ENCODE results near the gene C3orf20.

C3orf20 gene

DNA sequence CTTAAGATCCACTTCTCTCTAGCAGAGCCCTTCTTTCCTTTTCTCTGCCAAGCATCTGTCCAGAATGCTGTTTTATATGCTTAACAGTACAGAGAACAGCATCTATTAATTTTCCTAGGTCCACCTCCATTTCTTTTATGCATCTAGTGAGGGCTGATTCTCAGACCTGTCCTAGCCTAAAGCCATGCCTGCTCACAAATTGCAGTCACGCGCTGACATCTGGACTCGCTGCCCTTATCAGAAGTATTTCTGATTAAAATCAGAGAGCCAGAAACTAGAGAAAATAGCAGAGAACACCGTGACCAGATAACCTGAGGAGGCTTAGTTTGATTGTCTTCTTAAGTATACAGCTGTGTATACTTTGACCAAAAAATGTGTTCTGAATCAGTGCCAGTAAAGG is 1.9 kb downstream of the C3orf20 start:
- Histone ChIP-seq H3K27ac (ENCODE audit: low read depth in 2 of 2, low read length in 2 of 2) (no peak overlapping the region), H3K9ac (ENCODE audit: low read depth in 1 of 2, low read length in 2 of 2) (no peak overlapping the region), H3K9me3 (ENCODE audit: control insufficient read depth in 2 of 2, low read length in 2 of 2) (no peaks in the 10 kb centered on the region), H3K27me3 (ENCODE audit: control insufficient read depth in 2 of 2, insufficient read depth in 2 of 2, low read length in 2 of 2) (no peaks in the 10 kb centered on the region), H3K4me1 (ENCODE audit: control insufficient read depth in 2 of 2, insufficient read depth in 2 of 2, low read length in 2 of 2) (no peaks in the 10 kb centered on the region), H3K36me3 (ENCODE audit: control insufficient read depth in 2 of 2, insufficient read depth in 2 of 2, low read length in 2 of 2) (peaks cover 8% of the 10 kb centered on the region in 2 donors), H3K4me3 (ENCODE audit: low read length in 2 of 2) (no peak overlapping the region)

DNA sequence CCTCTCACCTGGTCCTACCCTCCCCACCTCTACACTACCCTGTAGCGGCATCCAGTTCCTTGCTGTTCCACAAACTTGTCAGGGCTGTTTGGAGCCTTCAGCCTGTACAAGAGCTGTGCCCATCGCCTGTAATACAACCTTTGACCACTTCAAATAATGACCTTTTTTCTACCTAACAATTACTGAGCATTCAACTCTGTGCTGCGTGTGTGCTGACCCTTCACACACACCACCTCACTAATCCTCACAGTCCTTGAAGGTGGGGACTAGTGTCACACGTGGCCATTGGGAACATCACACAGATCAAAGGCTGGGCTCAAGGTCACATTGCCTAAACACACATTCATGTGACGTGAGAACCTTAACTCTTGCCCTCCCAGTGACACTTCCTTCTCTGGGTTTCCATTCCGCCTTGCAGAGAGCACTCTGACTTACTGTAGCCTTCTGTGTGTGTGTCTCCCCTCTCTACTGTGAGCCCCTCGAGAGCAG is 3.1 kb downstream of the C3orf20 start:
- H3K4me1 ChIP-seq (ENCODE audit: control insufficient read depth in 2 of 2, insufficient read depth in 2 of 2, low read length in 2 of 2), result no peaks in the 10 kb centered on the region
- no peaks in the 10 kb centered on the region for H3K9me3 ChIP-seq (ENCODE audit: control insufficient read depth in 2 of 2, low read length in 2 of 2)
- H3K36me3 ChIP-seq (ENCODE audit: control insufficient read depth in 2 of 2, insufficient read depth in 2 of 2, low read length in 2 of 2), result peaks cover 0 to 3% of the 10 kb centered on the region in 2 donors
- H3K9ac ChIP-seq (ENCODE audit: low read depth in 1 of 2, low read length in 2 of 2), result no peak overlapping the region
- no peaks in the 10 kb centered on the region for H3K27me3 ChIP-seq (ENCODE audit: control insufficient read depth in 2 of 2, insufficient read depth in 2 of 2, low read length in 2 of 2)
- no peak overlapping the region for H3K27ac ChIP-seq (ENCODE audit: low read depth in 2 of 2, low read length in 2 of 2)
- no peak overlapping the region for H3K4me3 ChIP-seq (ENCODE audit: low read length in 2 of 2)

GRCh38 chr3:14680115-14680514 is 5.2 kb downstream of the C3orf20 start:
- Histone ChIP-seq H3K9me3 (ENCODE audit: control insufficient read depth in 2 of 2, low read length in 2 of 2) (no peaks in the 10 kb centered on the region), H3K4me3 (ENCODE audit: low read length in 2 of 2) (no peak overlapping the region), H3K27ac (ENCODE audit: low read depth in 2 of 2, low read length in 2 of 2) (no peak overlapping the region), H3K36me3 (ENCODE audit: control insufficient read depth in 2 of 2, insufficient read depth in 2 of 2, low read length in 2 of 2) (no peaks in the 10 kb centered on the region), H3K4me1 (ENCODE audit: control insufficient read depth in 2 of 2, insufficient read depth in 2 of 2, low read length in 2 of 2) (no peaks in the 10 kb centered on the region), H3K27me3 (ENCODE audit: control insufficient read depth in 2 of 2, insufficient read depth in 2 of 2, low read length in 2 of 2) (no peaks in the 10 kb centered on the region), H3K9ac (ENCODE audit: low read depth in 1 of 2, low read length in 2 of 2) (no peak overlapping the region)

- Histone ChIP-seq H3K27ac (ENCODE audit: low read depth in 2 of 2, low read length in 2 of 2) (no peak overlapping the region), H3K4me1 (ENCODE audit: control insufficient read depth in 2 of 2, insufficient read depth in 2 of 2, low read length in 2 of 2) (no peaks in the 10 kb centered on the region), H3K27me3 (ENCODE audit: control insufficient read depth in 2 of 2, insufficient read depth in 2 of 2, low read length in 2 of 2) (no peaks in the 10 kb centered on the region), H3K9ac (ENCODE audit: low read depth in 1 of 2, low read length in 2 of 2) (no peak overlapping the region), H3K4me3 (ENCODE audit: low read length in 2 of 2) (no peak overlapping the region), H3K36me3 (ENCODE audit: control insufficient read depth in 2 of 2, insufficient read depth in 2 of 2, low read length in 2 of 2) (no peaks in the 10 kb centered on the region), H3K9me3 (ENCODE audit: control insufficient read depth in 2 of 2, low read length in 2 of 2) (no peaks in the 10 kb centered on the region)
Measured at GRCh38 chr3:14680716-14681115, 5.8 kb downstream of the C3orf20 start.

DNA sequence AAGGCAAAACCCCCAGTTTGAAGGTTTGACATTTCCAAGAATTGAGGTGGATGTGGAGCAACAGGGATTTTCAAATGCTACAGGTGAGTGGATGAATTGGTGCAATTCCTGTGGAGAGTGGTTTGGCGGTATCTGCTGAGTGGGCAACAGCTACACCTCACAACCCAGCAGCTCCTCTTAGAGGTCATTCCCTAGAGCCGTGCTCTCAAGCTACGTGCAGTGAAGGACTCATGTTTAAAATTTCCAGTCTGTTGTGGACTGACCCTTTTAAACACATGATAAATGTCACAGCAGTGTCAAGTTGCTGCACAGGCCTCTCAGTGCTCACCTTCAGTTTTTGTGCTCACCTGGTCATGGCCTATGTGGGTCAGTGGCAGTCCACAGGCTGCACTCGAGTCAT is 9.5 kb downstream of the C3orf20 start:
- H3K4me3 ChIP-seq (ENCODE audit: low read length in 2 of 2), result no peak overlapping the region
- peaks cover 0 to 2% of the 10 kb centered on the region in 2 donors for H3K4me1 ChIP-seq (ENCODE audit: control insufficient read depth in 2 of 2, insufficient read depth in 2 of 2, low read length in 2 of 2)
- no peak overlapping the region for H3K9ac ChIP-seq (ENCODE audit: low read depth in 1 of 2, low read length in 2 of 2)
- no peaks in the 10 kb centered on the region for H3K27me3 ChIP-seq (ENCODE audit: control insufficient read depth in 2 of 2, insufficient read depth in 2 of 2, low read length in 2 of 2)
- no peaks in the 10 kb centered on the region for H3K36me3 ChIP-seq (ENCODE audit: control insufficient read depth in 2 of 2, insufficient read depth in 2 of 2, low read length in 2 of 2)
- H3K27ac ChIP-seq (ENCODE audit: low read depth in 2 of 2, low read length in 2 of 2), result no peak overlapping the region
- H3K9me3 ChIP-seq (ENCODE audit: control insufficient read depth in 2 of 2, low read length in 2 of 2), result no peaks in the 10 kb centered on the region

DNA sequence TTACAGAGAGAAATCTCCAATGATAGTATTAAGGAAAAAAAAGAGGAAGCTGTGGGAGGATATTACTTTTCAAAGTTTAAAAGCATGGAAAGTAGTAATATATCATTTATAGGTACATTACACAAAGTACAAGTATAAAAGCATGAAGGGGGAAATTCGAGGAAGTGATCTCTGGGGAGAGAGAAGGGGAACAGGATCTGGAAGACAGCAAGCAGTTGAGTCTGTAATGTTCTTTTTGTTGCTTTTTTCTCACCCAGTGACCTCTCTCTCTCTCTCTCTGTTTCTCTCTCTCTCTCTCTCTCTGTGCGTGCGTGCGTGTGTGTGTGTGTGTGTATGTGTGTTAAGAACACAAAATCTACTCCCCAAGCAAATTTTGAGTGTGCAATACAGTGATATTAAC is 10.2 kb downstream of the C3orf20 start:
- no peak overlapping the region for H3K9ac ChIP-seq (ENCODE audit: low read depth in 1 of 2, low read length in 2 of 2)
- H3K4me1 ChIP-seq (ENCODE audit: control insufficient read depth in 2 of 2, insufficient read depth in 2 of 2, low read length in 2 of 2), result peaks cover 0 to 2% of the 10 kb centered on the region in 2 donors
- H3K4me3 ChIP-seq (ENCODE audit: low read length in 2 of 2), result no peak overlapping the region
- no peaks in the 10 kb centered on the region for H3K27me3 ChIP-seq (ENCODE audit: control insufficient read depth in 2 of 2, insufficient read depth in 2 of 2, low read length in 2 of 2)
- no peaks in the 10 kb centered on the region for H3K36me3 ChIP-seq (ENCODE audit: control insufficient read depth in 2 of 2, insufficient read depth in 2 of 2, low read length in 2 of 2)
- no peaks in the 10 kb centered on the region for H3K9me3 ChIP-seq (ENCODE audit: control insufficient read depth in 2 of 2, low read length in 2 of 2)
- no peak overlapping the region for H3K27ac ChIP-seq (ENCODE audit: low read depth in 2 of 2, low read length in 2 of 2)

DNA sequence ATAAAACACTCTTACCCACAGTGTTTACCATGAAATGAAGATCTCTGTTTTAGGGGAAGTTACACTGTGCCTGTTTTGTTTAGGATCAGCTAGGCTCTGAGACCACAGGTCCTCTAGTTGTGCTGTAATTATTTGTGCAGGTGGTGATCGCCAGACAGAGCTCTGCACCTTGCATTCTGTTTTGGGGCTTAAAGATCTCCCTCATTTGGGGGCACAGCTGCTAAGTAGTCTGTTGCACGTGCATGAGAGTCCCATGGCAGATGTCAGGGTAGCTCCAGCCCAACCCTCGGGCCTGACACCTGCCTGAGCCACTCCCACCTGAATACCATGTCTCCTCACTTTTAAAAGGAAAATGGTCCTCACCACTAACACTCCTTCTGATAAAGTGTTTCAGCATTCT is 12.4 kb downstream of the C3orf20 start:
- no peak overlapping the region for H3K4me3 ChIP-seq (ENCODE audit: low read length in 2 of 2)
- no peaks in the 10 kb centered on the region for H3K9me3 ChIP-seq (ENCODE audit: control insufficient read depth in 2 of 2, low read length in 2 of 2)
- no peak overlapping the region for H3K9ac ChIP-seq (ENCODE audit: low read depth in 1 of 2, low read length in 2 of 2)
- peaks cover 0 to 5% of the 10 kb centered on the region in 2 donors for H3K27me3 ChIP-seq (ENCODE audit: control insufficient read depth in 2 of 2, insufficient read depth in 2 of 2, low read length in 2 of 2)
- H3K27ac ChIP-seq (ENCODE audit: low read depth in 2 of 2, low read length in 2 of 2), result no peak overlapping the region
- no peaks in the 10 kb centered on the region for H3K36me3 ChIP-seq (ENCODE audit: control insufficient read depth in 2 of 2, insufficient read depth in 2 of 2, low read length in 2 of 2)
- peaks cover 0 to 2% of the 10 kb centered on the region in 2 donors for H3K4me1 ChIP-seq (ENCODE audit: control insufficient read depth in 2 of 2, insufficient read depth in 2 of 2, low read length in 2 of 2)

GRCh38 chr3:14688525-14688924 is 13.6 kb downstream of the C3orf20 start:
- H3K4me1 ChIP-seq (ENCODE audit: control insufficient read depth in 2 of 2, insufficient read depth in 2 of 2, low read length in 2 of 2), result peaks cover 0 to 2% of the 10 kb centered on the region in 2 donors
- H3K9me3 ChIP-seq (ENCODE audit: control insufficient read depth in 2 of 2, low read length in 2 of 2), result no peaks in the 10 kb centered on the region
- H3K36me3 ChIP-seq (ENCODE audit: control insufficient read depth in 2 of 2, insufficient read depth in 2 of 2, low read length in 2 of 2), result no peaks in the 10 kb centered on the region
- no peak overlapping the region for H3K9ac ChIP-seq (ENCODE audit: low read depth in 1 of 2, low read length in 2 of 2)
- peaks cover 0 to 5% of the 10 kb centered on the region in 2 donors for H3K27me3 ChIP-seq (ENCODE audit: control insufficient read depth in 2 of 2, insufficient read depth in 2 of 2, low read length in 2 of 2)
- H3K27ac ChIP-seq (ENCODE audit: low read depth in 2 of 2, low read length in 2 of 2), result no peak overlapping the region
- H3K4me3 ChIP-seq (ENCODE audit: low read length in 2 of 2), result no peak overlapping the region

DNA sequence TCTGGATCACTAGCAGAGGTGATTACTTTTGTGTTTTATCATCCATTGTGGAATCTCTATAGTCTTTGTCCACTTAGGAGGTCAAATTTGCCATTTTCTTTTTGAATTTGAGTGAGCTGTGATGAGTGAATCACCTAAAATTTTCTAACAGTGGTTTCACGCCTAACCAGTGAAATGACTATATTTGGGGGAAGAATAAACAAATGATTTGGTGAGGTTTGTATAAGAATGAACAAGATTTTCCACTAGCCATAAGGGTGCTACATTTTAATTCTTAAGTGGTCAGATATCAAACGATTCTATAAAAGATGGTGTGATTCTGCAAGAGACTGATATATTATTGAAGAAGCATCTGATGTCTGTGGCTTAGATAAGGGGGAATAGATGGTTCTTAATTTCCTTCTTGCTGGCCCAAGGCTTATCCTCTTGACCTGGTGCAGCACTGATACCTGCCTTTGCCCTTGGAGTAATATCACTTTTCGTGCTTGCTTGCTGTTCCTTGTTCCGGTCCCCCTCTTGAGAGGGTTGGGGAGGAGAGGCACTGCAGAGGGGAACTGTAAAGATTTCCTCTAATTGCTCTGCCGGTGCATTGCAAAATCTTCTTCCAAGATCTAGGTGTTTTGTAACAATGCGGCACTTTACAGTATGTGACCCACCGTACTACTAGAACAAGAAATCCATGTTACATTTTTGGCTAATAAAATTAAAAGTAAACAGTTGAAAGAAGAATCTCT is 14.5 kb downstream of the C3orf20 start:
- Histone ChIP-seq H3K4me1 (ENCODE audit: control insufficient read depth in 2 of 2, insufficient read depth in 2 of 2, low read length in 2 of 2) (peaks cover 0 to 2% of the 10 kb centered on the region in 2 donors), H3K9me3 (ENCODE audit: control insufficient read depth in 2 of 2, low read length in 2 of 2) (no peaks in the 10 kb centered on the region), H3K27me3 (ENCODE audit: control insufficient read depth in 2 of 2, insufficient read depth in 2 of 2, low read length in 2 of 2) (peaks cover 0 to 5% of the 10 kb centered on the region in 2 donors), H3K27ac (ENCODE audit: low read depth in 2 of 2, low read length in 2 of 2) (no peak overlapping the region), H3K36me3 (ENCODE audit: control insufficient read depth in 2 of 2, insufficient read depth in 2 of 2, low read length in 2 of 2) (no peaks in the 10 kb centered on the region), H3K9ac (ENCODE audit: low read depth in 1 of 2, low read length in 2 of 2) (no peak overlapping the region), H3K4me3 (ENCODE audit: low read length in 2 of 2) (no peak overlapping the region)

DNA sequence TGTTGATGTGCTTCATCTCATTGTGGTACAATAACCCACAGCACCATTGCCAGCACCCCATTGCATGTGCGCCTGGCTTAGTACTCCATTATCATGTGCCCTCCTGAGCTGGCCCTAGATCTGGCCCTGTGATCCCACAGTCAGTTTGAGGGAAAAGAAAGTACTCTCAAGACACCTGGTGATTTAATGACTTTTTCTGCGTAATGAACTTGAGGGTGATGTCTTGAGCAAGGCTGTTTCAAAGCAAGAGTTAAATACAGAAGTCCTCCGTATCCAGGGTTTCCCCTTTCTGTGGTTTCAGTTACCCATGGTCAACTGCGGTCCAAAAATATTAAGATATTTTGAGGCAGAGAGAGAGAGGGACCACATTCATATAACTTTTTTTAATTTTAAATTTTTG is 16.3 kb downstream of the C3orf20 start:
- Histone ChIP-seq H3K9me3 (ENCODE audit: control insufficient read depth in 2 of 2, low read length in 2 of 2) (no peaks in the 10 kb centered on the region), H3K27ac (ENCODE audit: low read depth in 2 of 2, low read length in 2 of 2) (no peak overlapping the region), H3K36me3 (ENCODE audit: control insufficient read depth in 2 of 2, insufficient read depth in 2 of 2, low read length in 2 of 2) (no peaks in the 10 kb centered on the region), H3K9ac (ENCODE audit: low read depth in 1 of 2, low read length in 2 of 2) (no peak overlapping the region), H3K27me3 (ENCODE audit: control insufficient read depth in 2 of 2, insufficient read depth in 2 of 2, low read length in 2 of 2) (peaks cover 0 to 5% of the 10 kb centered on the region in 2 donors), H3K4me1 (ENCODE audit: control insufficient read depth in 2 of 2, insufficient read depth in 2 of 2, low read length in 2 of 2) (peaks cover 0 to 2% of the 10 kb centered on the region in 2 donors), H3K4me3 (ENCODE audit: low read length in 2 of 2) (no peak overlapping the region)

All from mucosa of rectum (tissue), 2 donors.